Activated T-cell treated with anti-CD3 and anti-CD28 coated beads for 48 hours (primary cell): ENCODE results near the gene NNMT.
"Not testable (repeated sequence)": the region's sequence is repeated elsewhere in the genome, so short reads cannot be mapped to it uniquely, and the experiment has no call there.

ENCODE experiments used
- DNase-seq: peaks from one replicate; pipeline ENCODE4 v3.0.0-alpha.2; 2020; ENCODE audit warnings: low read depth

NNMT gene

GRCh38 chr11:114310095-114310494, 13.9 kb downstream of the NNMT start:
- DNase-seq = no peak

- no peak for DNase-seq
Measured at GRCh38 chr11:114311946-114312345, 15.7 kb downstream of the NNMT start.

- DNase-seq = no peak
Measured at GRCh38 chr11:114314096-114314495, 17.9 kb downstream of the NNMT start.

GRCh38 chr11:114315749-114316368, 19.7 kb downstream of the NNMT start:
- no peak for DNase-seq

- DNase-seq = no peak
Measured at GRCh38 chr11:114316980-114317786, 21.0 kb downstream of the NNMT start.

GRCh38 chr11:114317787-114318137, 21.6 kb downstream of the NNMT start:
- DNase-seq = no peak

GRCh38 chr11:114318361-114318760, 22.2 kb downstream of the NNMT start:
- DNase-seq = no peak

GRCh38 chr11:114319716-114320328, 23.6 kb downstream of the NNMT start:
- no peak for DNase-seq

GRCh38 chr11:114321621-114322257, 25.5 kb downstream of the NNMT start:
- no peak for DNase-seq

- no peak for DNase-seq
Measured at GRCh38 chr11:114322934-114323333, 26.7 kb downstream of the NNMT start.

GRCh38 chr11:114326151-114326550, 30.0 kb downstream of the NNMT start:
- DNase-seq = no peak

GRCh38 chr11:114326776-114327175, 30.6 kb downstream of the NNMT start:
- DNase-seq = no peak

- no peak for DNase-seq
Measured at GRCh38 chr11:114330373-114330772, 34.2 kb downstream of the NNMT start.

- DNase-seq = no peak
Measured at GRCh38 chr11:114340311-114341131, 44.3 kb downstream of the NNMT start.

- not testable (repeated sequence) for DNase-seq
Measured at GRCh38 chr11:114341667-114342066, 45.5 kb downstream of the NNMT start.

- DNase-seq = no peak
Measured at GRCh38 chr11:114342476-114342875, 46.3 kb downstream of the NNMT start.

GRCh38 chr11:114343020-114343419, 46.8 kb downstream of the NNMT start:
- no peak for DNase-seq

- no peak for DNase-seq
Measured at GRCh38 chr11:114343493-114343892, 47.3 kb downstream of the NNMT start.

GRCh38 chr11:114344494-114344893, 48.3 kb downstream of the NNMT start:
- no peak for DNase-seq

GRCh38 chr11:114345575-114346222, 49.5 kb downstream of the NNMT start:
- DNase-seq = no peak

GRCh38 chr11:114346709-114347141, 50.5 kb downstream of the NNMT start:
- DNase-seq = no peak
